Keratinocyte (primary cell): ENCODE data around the gene MXRA7. TPM values are rescaled to one million over a fixed set of nuclear protein-coding genes. Genes with fewer than 3 reads are reported as not detected.

Source experiments
- DNase-seq: peaks from one replicate; pipeline ENCODE4 v3.0.0-alpha.2; 2011; ENCODE audit warnings: low read depth, missing footprints, low spot score
- FAIRE-seq: peaks from 2 replicates; lab custom pipeline; 2011; peaks lifted over from hg19 to GRCh38; lab: Jason Lieb, UNC
- H2AFZ ChIP-seq: 2 replicates; pipeline ENCODE4 v1.6.0; 2012; ENCODE audit warnings: low read length, control low read depth, inconsistent platforms; ENCODE audit not compliant: control insufficient read depth
- H3K27ac ChIP-seq: 2 replicates; pipeline ENCODE4 v1.5.1; 2011; ENCODE audit warnings: low read length; ENCODE audit not compliant: control insufficient read depth, insufficient read depth
- H3K27me3 ChIP-seq: 3 replicates; pipeline ENCODE4 v1.6.0; 2011; ENCODE audit warnings: low read length; ENCODE audit not compliant: control insufficient read depth, insufficient read depth; ENCODE audit errors: extremely low read depth
- H3K36me3 ChIP-seq, 2 experiments: 2 replicates in 1 of 2; 3 replicates in 1 of 2; pipeline ENCODE4 v1.5.1; 2011; ENCODE audit warnings: low read length in 2 of 2, mild to moderate bottlenecking in 1 of 2; ENCODE audit not compliant: control insufficient read depth in 2 of 2, insufficient read depth in 2 of 2; ENCODE audit errors: extremely low read depth in 1 of 2
- H3K4me1 ChIP-seq: 3 replicates; pipeline ENCODE4 v1.5.1; 2011; ENCODE audit warnings: low read length; ENCODE audit not compliant: control insufficient read depth, insufficient read depth; ENCODE audit errors: extremely low read depth
- H3K4me2 ChIP-seq: 3 replicates; pipeline ENCODE4 v1.6.0; 2011; ENCODE audit warnings: low read depth, low read length; ENCODE audit not compliant: control insufficient read depth, insufficient read depth; ENCODE audit errors: extremely low read depth
- H3K4me3 ChIP-seq, 3 experiments: fragments of 200-600 bp in 1 of 3; sonication (generic) in 1 of 3; 2 replicates in 2 of 3; 3 replicates in 1 of 3; pipeline ENCODE4 v1.5.1; 2011 to 2016; ENCODE audit warnings: low read length in 3 of 3, mild to moderate bottlenecking in 3 of 3, control low read depth in 2 of 3, inconsistent platforms in 1 of 3, low read depth in 1 of 3, mixed read lengths in 1 of 3, mixed run types in 1 of 3, moderate library complexity in 1 of 3; ENCODE audit not compliant: control insufficient read depth in 2 of 3, insufficient read depth in 2 of 3; ENCODE audit errors: extremely low read depth in 1 of 3
- H3K79me2 ChIP-seq: 2 replicates; pipeline ENCODE4 v1.6.0; 2012; ENCODE audit warnings: low read length; ENCODE audit not compliant: control insufficient read depth, insufficient read depth
- H3K9ac ChIP-seq: 3 replicates; pipeline ENCODE4 v1.6.0; 2011; ENCODE audit warnings: low read length; ENCODE audit not compliant: control insufficient read depth, insufficient read depth; ENCODE audit errors: extremely low read depth
- H3K9me1 ChIP-seq: 3 replicates; pipeline ENCODE4 v1.6.0; 2011; ENCODE audit warnings: low read length; ENCODE audit not compliant: control insufficient read depth, insufficient read depth; ENCODE audit errors: extremely low read depth
- H3K9me3 ChIP-seq: 2 replicates; pipeline ENCODE4 v1.5.1; 2012; ENCODE audit warnings: low read depth, low read length; ENCODE audit not compliant: control insufficient read depth
- H4K20me1 ChIP-seq: 3 replicates; pipeline ENCODE4 v1.6.0; 2011; ENCODE audit warnings: low read length; ENCODE audit not compliant: control insufficient read depth, insufficient read depth; ENCODE audit errors: extremely low read depth
- EZH2 ChIP-seq: IDR thresholded peaks from one replicate; pipeline ENCODE4 v1.6.1; 2012; ENCODE audit warnings: inconsistent platforms, mild to moderate bottlenecking, low read length, moderate library complexity
- dilution Hi-C: fragments of 300-500 bp; cut with MboI; formaldehyde crosslinking; loops from one replicate; pipeline ENCODE4 v1.7.0; 2020; ENCODE audit warnings: low sequenced_read_pairs; ENCODE audit not compliant: extremely low pct_ligation_motif_present
- polyA plus RNA-seq, 5 experiments: library from polyadenylated mRNA; depleted of rRNA in 3 of 5; stranded (reverse) in 3 of 5; stranded (forward) in 1 of 5; unstranded in 1 of 5; fragments of >200 nt; gene quantifications; 1 replicate in 1 of 5; 2 replicates in 3 of 5; 3 replicates in 1 of 5; pipeline versions ENCODE4 v1.2.1 to v1.2.3, GENCODE V29; 2011 to 2012; ENCODE audit warnings: missing spikeins in 2 of 5, low read depth in 1 of 5, low replicate concordance in 1 of 5
- TF ChIP-seq, protein P1 (sequence below), 3 experiments: IDR thresholded peaks in 1 of 3; conservative IDR thresholded peaks in 1 of 3; optimal IDR thresholded peaks in 1 of 3; 2 replicates in 2 of 3; 3 replicates in 1 of 3; pipeline versions ENCODE3 to v1.5.1; 2011; ENCODE audit warnings: low read length in 3 of 3, mild to moderate bottlenecking in 3 of 3, moderate library complexity in 2 of 3, control low read depth in 1 of 3, inconsistent platforms in 1 of 3; ENCODE audit not compliant: insufficient read depth in 2 of 3; ENCODE audit errors: extremely low read depth in 1 of 3

The MXRA7 gene
- polyA plus RNA-seq, 1 donor (not counting 4 experiments of a cell fraction or from before 2014, with no cell fraction given), result 118 TPM

- Histone ChIP-seq H3K9me3 (no peaks in the 10 kb centered on the region), H3K79me2 (no peaks in the 10 kb centered on the region), H3K9ac (no peak overlapping the region), H3K4me1 (peaks cover 5% of the 10 kb centered on the region), H3K27ac (no peak overlapping the region), H3K9me1 (no peaks in the 10 kb centered on the region), H3K27me3 (no peaks in the 10 kb centered on the region), H2AFZ (no peak overlapping the region), H3K4me3 (no peak overlapping the region), H3K36me3 (peaks cover 0 to 1% of the 10 kb centered on the region in 2 experiments), H3K4me2 (no peak overlapping the region), H4K20me1 (no peaks in the 10 kb centered on the region)
- DNase-seq (no peak), FAIRE-seq (no peak)
- dilution Hi-C loops, result no loop called here
- TF ChIP-seq, protein P1, sequence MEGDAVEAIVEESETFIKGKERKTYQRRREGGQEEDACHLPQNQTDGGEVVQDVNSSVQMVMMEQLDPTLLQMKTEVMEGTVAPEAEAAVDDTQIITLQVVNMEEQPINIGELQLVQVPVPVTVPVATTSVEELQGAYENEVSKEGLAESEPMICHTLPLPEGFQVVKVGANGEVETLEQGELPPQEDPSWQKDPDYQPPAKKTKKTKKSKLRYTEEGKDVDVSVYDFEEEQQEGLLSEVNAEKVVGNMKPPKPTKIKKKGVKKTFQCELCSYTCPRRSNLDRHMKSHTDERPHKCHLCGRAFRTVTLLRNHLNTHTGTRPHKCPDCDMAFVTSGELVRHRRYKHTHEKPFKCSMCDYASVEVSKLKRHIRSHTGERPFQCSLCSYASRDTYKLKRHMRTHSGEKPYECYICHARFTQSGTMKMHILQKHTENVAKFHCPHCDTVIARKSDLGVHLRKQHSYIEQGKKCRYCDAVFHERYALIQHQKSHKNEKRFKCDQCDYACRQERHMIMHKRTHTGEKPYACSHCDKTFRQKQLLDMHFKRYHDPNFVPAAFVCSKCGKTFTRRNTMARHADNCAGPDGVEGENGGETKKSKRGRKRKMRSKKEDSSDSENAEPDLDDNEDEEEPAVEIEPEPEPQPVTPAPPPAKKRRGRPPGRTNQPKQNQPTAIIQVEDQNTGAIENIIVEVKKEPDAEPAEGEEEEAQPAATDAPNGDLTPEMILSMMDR (optimal IDR thresholded peaks at IDR 0.05 in 1 of 3, IDR thresholded peaks at IDR 0.05 in 1 of 3, conservative IDR thresholded peaks at IDR 0.05 in 1 of 3; ENCODE audit: extremely low read depth in 1 of 3, insufficient read depth in 2 of 3, low read length in 3 of 3), result no peak
- no peak for TF ChIP-seq EZH2
Observed at GRCh38 chr17:76677406-76677805, 33.4 kb downstream of the MXRA7 start.

DNA sequence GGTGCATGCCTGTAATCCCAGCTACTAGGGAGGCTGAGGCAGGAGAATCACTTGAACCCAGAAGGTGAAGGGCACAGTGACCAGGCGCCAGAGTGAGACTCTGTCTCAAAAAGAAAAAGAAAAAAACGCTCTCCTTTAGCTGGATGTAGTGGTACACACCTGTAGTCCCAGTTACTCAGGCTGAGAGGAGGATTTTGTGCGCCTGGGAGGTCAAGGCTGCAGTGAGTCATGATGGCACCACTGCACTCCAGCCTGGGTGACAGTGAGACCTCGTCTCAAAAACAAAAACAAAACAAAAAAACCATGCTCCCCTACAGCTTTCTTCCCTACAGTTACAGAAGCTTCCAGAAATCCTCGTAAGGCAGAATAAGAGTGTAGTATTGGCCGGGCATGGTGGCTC lies 34.1 kb downstream of the MXRA7 start:
- no peaks in the 10 kb centered on the region for H4K20me1 ChIP-seq
- H3K9me3 ChIP-seq, result no peaks in the 10 kb centered on the region
- DNase-seq, result no peak
- dilution Hi-C loops, result no loop called here
- H3K4me1 ChIP-seq, result peaks cover 3% of the 10 kb centered on the region
- TF ChIP-seq, protein P1 (optimal IDR thresholded peaks at IDR 0.05 in 1 of 3, IDR thresholded peaks at IDR 0.05 in 1 of 3, conservative IDR thresholded peaks at IDR 0.05 in 1 of 3; ENCODE audit: extremely low read depth in 1 of 3, insufficient read depth in 2 of 3, low read length in 3 of 3), result no peak
- TF ChIP-seq EZH2, result no peak
- no peak overlapping the region for H3K4me2 ChIP-seq
- no peaks in the 10 kb centered on the region for H3K27me3 ChIP-seq
- H3K9ac ChIP-seq, result no peak overlapping the region
- H3K9me1 ChIP-seq, result no peaks in the 10 kb centered on the region
- no peak overlapping the region for H2AFZ ChIP-seq
- no peak overlapping the region for H3K27ac ChIP-seq
- peaks cover 0 to 1% of the 10 kb centered on the region in 2 experiments for H3K36me3 ChIP-seq
- FAIRE-seq, result no peak
- H3K79me2 ChIP-seq, result no peaks in the 10 kb centered on the region
- H3K4me3 ChIP-seq, result no peak overlapping the region
